CD14-positive monocyte (primary cell): ENCODE measurements around the gene BCL10. TPM values are rescaled to one million over a fixed set of nuclear protein-coding genes. Genes with fewer than 3 reads are reported as not detected.

ENCODE experiments used
- DNase-seq, 3 donors: peaks; one replicate each; pipeline ENCODE4 v3.0.0-alpha.2; 2011 to 2022
- H2AFZ ChIP-seq: 2 replicates; pipeline ENCODE4 v1.6.0; 2012; ENCODE audit warnings: mild to moderate bottlenecking, low read depth, low read length, inconsistent platforms; ENCODE audit not compliant: insufficient read depth, poor library complexity, severe bottlenecking
- H3K27ac ChIP-seq, 2 donors: 1 replicate in 1 of 2; 2 replicates in 1 of 2; pipeline ENCODE4 v1.5.1; 2012 to 2013; ENCODE audit warnings: low read length in 2 of 2, control low read depth in 1 of 2, inconsistent platforms in 1 of 2, low read depth in 1 of 2, mild to moderate bottlenecking in 1 of 2
- H3K27me3 ChIP-seq, 2 donors: one replicate each; pipeline versions ENCODE4 v1.6.0 to v1.6.1; 2011 to 2013; ENCODE audit warnings: low read length in 2 of 2; ENCODE audit not compliant: control insufficient read depth in 2 of 2, insufficient read depth in 2 of 2
- H3K36me3 ChIP-seq, 2 donors: replicated peaks in 1 of 2; 1 replicate in 1 of 2; 2 replicates in 1 of 2; pipeline versions ENCODE4 v1.5.1 to v1.6.1; 2012 to 2013; ENCODE audit warnings: low read length in 2 of 2, control low read depth in 1 of 2, inconsistent platforms in 1 of 2, mild to moderate bottlenecking in 1 of 2; ENCODE audit not compliant: insufficient read depth in 2 of 2, control insufficient read depth in 1 of 2
- H3K4me1 ChIP-seq, 2 donors: 1 replicate in 1 of 2; 2 replicates in 1 of 2; pipeline versions ENCODE4 v1.5.1 to v1.6.1; 2012 to 2013; ENCODE audit warnings: low read length in 2 of 2, control low read depth in 1 of 2, inconsistent platforms in 1 of 2, mild to moderate bottlenecking in 1 of 2, moderate library complexity in 1 of 2; ENCODE audit not compliant: insufficient read depth in 2 of 2, control insufficient read depth in 1 of 2
- H3K4me2 ChIP-seq: replicated peaks from 2 replicates; pipeline ENCODE3; 2012; ENCODE audit warnings: low read length, moderate library complexity, mild to moderate bottlenecking; ENCODE audit not compliant: poor library complexity, severe bottlenecking; ENCODE audit errors: extremely low read depth
- H3K4me3 ChIP-seq, 3 experiments: fragments of 200-600 bp in 1 of 3; sonication (generic) in 1 of 3; replicated peaks in 1 of 3; 1 replicate in 2 of 3; 2 replicates in 1 of 3; pipeline ENCODE4 v1.5.1; 2011 to 2013; ENCODE audit warnings: low read length in 3 of 3, mild to moderate bottlenecking in 3 of 3, control low read depth in 2 of 3, low read depth in 2 of 3, inconsistent platforms in 1 of 3, moderate library complexity in 1 of 3
- H3K79me2 ChIP-seq: 2 replicates; pipeline ENCODE4 v1.6.0; 2012; ENCODE audit warnings: mild to moderate bottlenecking, control low read depth, inconsistent platforms, low read length, moderate library complexity; ENCODE audit not compliant: insufficient read depth
- H3K9ac ChIP-seq: 2 replicates; pipeline ENCODE4 v1.6.0; 2017; ENCODE audit warnings: low read length, mild to moderate bottlenecking; ENCODE audit not compliant: insufficient read depth, poor library complexity, severe bottlenecking
- H3K9me3 ChIP-seq, 2 donors: replicated peaks in 1 of 2; 1 replicate in 1 of 2; 2 replicates in 1 of 2; pipeline versions ENCODE4 v1.5.1 to v1.6.1; 2012 to 2013; ENCODE audit warnings: low read length in 2 of 2, control low read depth in 1 of 2; ENCODE audit not compliant: control insufficient read depth in 1 of 2, insufficient read depth in 1 of 2
- H4K20me1 ChIP-seq: 2 replicates; pipeline ENCODE4 v1.6.0; 2012; ENCODE audit warnings: mild to moderate bottlenecking, low read length, control low read depth, moderate library complexity; ENCODE audit not compliant: insufficient read depth
- H3K27ac Mint-ChIP-seq, 7 donors: one replicate each; pipeline ENCODE4 v1.8.0; 2020; ENCODE audit warnings: mild to moderate bottlenecking in 7 of 7, mixed read lengths in 7 of 7, moderate library complexity in 6 of 7, inconsistent platforms in 2 of 7
- H3K27me3 Mint-ChIP-seq, 3 donors: one replicate each; pipeline ENCODE4 v1.8.0; 2021 to 2022; ENCODE audit warnings: low read depth in 3 of 3, mild to moderate bottlenecking in 3 of 3, mixed read lengths in 3 of 3, moderate library complexity in 3 of 3, inconsistent platforms in 1 of 3
- H3K36me3 Mint-ChIP-seq, 2 donors: one replicate each; pipeline ENCODE4 v1.8.0; 2020; ENCODE audit warnings: mixed read lengths in 2 of 2, inconsistent platforms in 1 of 2, mild to moderate bottlenecking in 1 of 2
- H3K4me1 Mint-ChIP-seq: one replicate; pipeline ENCODE4 v1.8.0; 2020; ENCODE audit warnings: mild to moderate bottlenecking, mixed read lengths
- H3K4me3 Mint-ChIP-seq, 2 donors: one replicate each; pipeline ENCODE4 v1.8.0; 2020; ENCODE audit warnings: mild to moderate bottlenecking in 2 of 2, mixed read lengths in 2 of 2, moderate library complexity in 1 of 2
- H3K9me3 Mint-ChIP-seq, 7 donors: one replicate each; pipeline ENCODE4 v1.8.0; 2020 to 2022; ENCODE audit warnings: mixed read lengths in 7 of 7, mild to moderate bottlenecking in 6 of 7, moderate library complexity in 6 of 7, inconsistent platforms in 2 of 7
- WGBS: methylation state at CpG from one replicate; pipeline ENCODE4 v1.1.5; 2013; ENCODE audit warnings: missing lambda C conversion rate; ENCODE audit not compliant: insufficient coverage; 5-methylcytosine and 5-hydroxymethylcytosine counted together
- intact Hi-C, 2 donors: fragments of 100-400 bp; cut with micrococcal nuclease; formaldehyde crosslinking; loops; one replicate each; pipeline versions ENCODE4 v1.15.0 to v1.15.1; 2023
- polyA plus RNA-seq, 3 donors: library from polyadenylated mRNA; depleted of rRNA in 1 of 3; unstranded in 2 of 3; stranded (reverse) in 1 of 3; fragments of 300-500 nt in 2 of 3; fragments of >200 nt in 1 of 3; fragmentation: Illumina TruSeq in 2 of 3; gene quantifications; 1 replicate in 2 of 3; 2 replicates in 1 of 3; pipeline ENCODE4 v1.2.3, GENCODE V29; 2012 to 2021
- TF ChIP-seq, protein P1 (sequence below): fragments of 200-600 bp; IDR thresholded peaks from one replicate; pipeline ENCODE4 v1.8.0; 2022; ENCODE audit warnings: antibody characterized with exemption, mild to moderate bottlenecking

The BCL10 gene
- polyA plus RNA-seq, 3 donors, result 22.7 to 27.9 (median 26.9) TPM

GRCh38 chr1:85321237-85321964 is 45.0 kb upstream of the BCL10 start:
- no peaks in the 10 kb centered on the region for H3K4me1 Mint-ChIP-seq
- intact Hi-C loops, result no loop called here
- Histone ChIP-seq H3K79me2 (no peaks in the 10 kb centered on the region), H2AFZ (no peak overlapping the region), H3K4me2 (no peak overlapping the region), H3K27ac (no peak overlapping the region), H4K20me1 (no peaks in the 10 kb centered on the region), H3K9ac (no peak overlapping the region), H3K36me3 (no peaks in the 10 kb centered on the region), H3K4me3 (no peak overlapping the region), H3K27me3 (peaks cover 4 to 10% of the 10 kb centered on the region in 2 donors), H3K9me3 (no peaks in the 10 kb centered on the region), H3K4me1 (no peaks in the 10 kb centered on the region)
- H3K9me3 Mint-ChIP-seq, result no peaks in the 10 kb centered on the region
- no peak overlapping the region for H3K4me3 Mint-ChIP-seq
- H3K27ac Mint-ChIP-seq, result no peak overlapping the region
- no peaks in the 10 kb centered on the region for H3K36me3 Mint-ChIP-seq
- H3K27me3 Mint-ChIP-seq, result peaks cover 4 to 26% (median 12%) of the 10 kb centered on the region in 3 donors
- DNase-seq, result no peak
- TF ChIP-seq, protein P1, sequence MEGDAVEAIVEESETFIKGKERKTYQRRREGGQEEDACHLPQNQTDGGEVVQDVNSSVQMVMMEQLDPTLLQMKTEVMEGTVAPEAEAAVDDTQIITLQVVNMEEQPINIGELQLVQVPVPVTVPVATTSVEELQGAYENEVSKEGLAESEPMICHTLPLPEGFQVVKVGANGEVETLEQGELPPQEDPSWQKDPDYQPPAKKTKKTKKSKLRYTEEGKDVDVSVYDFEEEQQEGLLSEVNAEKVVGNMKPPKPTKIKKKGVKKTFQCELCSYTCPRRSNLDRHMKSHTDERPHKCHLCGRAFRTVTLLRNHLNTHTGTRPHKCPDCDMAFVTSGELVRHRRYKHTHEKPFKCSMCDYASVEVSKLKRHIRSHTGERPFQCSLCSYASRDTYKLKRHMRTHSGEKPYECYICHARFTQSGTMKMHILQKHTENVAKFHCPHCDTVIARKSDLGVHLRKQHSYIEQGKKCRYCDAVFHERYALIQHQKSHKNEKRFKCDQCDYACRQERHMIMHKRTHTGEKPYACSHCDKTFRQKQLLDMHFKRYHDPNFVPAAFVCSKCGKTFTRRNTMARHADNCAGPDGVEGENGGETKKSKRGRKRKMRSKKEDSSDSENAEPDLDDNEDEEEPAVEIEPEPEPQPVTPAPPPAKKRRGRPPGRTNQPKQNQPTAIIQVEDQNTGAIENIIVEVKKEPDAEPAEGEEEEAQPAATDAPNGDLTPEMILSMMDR, result no peak
- WGBS, result 96% methylated on average over 4 of the region's 7 CpGs

DNA sequence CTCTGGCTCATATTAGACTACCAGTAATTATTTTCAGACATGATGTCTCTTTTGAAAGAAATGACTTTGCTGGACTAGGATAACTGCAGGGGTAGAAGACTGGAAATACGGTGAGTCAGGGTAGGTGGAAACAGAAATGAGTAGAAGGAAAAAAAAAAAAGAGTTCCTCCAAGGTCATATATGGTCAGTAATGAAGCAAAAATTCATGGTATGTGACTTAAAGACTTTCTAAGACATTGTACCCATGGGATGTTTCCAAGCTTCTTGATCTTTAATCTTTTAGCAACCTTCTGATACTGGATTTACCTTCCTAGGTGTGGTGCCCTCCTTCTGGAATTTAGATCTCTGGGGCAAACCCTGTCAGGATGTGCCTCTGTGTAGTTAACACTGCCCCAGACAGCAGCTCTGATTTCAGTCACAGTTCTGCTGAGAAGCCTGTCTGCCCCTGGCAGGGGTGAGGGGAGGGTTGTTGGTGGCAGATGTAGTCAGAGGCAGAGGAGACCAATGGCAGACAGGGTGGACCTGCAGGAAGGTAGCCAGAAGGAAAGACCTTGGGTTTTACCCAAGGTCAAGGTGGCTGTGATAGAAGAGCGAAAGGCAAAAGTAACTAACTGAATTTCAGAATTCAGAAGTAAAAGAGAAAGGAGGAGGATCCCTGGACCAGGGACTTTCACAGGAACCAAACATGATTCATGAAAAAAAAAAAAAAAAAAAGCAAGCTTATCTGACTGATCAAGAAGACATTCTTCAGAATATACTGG is 44.1 kb upstream of the BCL10 start:
- no peak overlapping the region for H3K27ac Mint-ChIP-seq
- H3K4me3 ChIP-seq, result no peak overlapping the region
- DNase-seq, result no peak
- no CpG with 5 or more reads among the region's 2 CpGs for WGBS
- peaks cover 2 to 26% (median 12%) of the 10 kb centered on the region in 3 donors for H3K27me3 Mint-ChIP-seq
- intact Hi-C loops, result no loop called here
- no peak overlapping the region for H3K4me2 ChIP-seq
- no peaks in the 10 kb centered on the region for H3K79me2 ChIP-seq
- H3K9me3 Mint-ChIP-seq, result no peaks in the 10 kb centered on the region
- H3K36me3 ChIP-seq, result no peaks in the 10 kb centered on the region
- no peak overlapping the region for H2AFZ ChIP-seq
- H3K27ac ChIP-seq, result no peak overlapping the region
- H4K20me1 ChIP-seq, result no peaks in the 10 kb centered on the region
- TF ChIP-seq, protein P1, result no peak
- H3K9ac ChIP-seq, result no peak overlapping the region
- H3K27me3 ChIP-seq, result peaks cover 4 to 8% of the 10 kb centered on the region in 2 donors
- H3K4me3 Mint-ChIP-seq, result no peak overlapping the region
- no peaks in the 10 kb centered on the region for H3K9me3 ChIP-seq
- no peaks in the 10 kb centered on the region for H3K36me3 Mint-ChIP-seq
- H3K4me1 Mint-ChIP-seq, result no peaks in the 10 kb centered on the region
- H3K4me1 ChIP-seq, result no peaks in the 10 kb centered on the region
